ENCODE measurements around the gene BOD1L2.

The BOD1L2 gene

DNA sequence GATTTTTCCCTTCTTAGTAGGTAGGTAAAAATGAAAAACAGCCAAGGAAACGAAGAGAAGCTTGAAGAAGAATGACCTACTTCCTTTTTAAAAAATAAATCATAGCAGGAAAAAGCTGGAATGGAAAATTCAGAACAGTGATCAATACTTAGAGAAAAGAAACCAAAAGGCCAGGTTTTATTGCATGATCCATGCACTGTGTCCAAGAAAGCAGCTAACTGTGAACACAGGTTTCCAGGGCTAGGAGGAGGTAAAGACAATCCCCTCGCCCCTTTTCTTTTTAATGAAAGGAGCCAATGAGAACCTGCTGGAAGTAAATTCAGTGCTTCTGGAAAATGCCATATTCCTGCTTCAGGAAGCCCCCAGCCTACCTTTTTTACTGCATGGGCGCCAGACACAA lies 47.2 kb downstream of the BOD1L2 start:
- CTCF ChIA-PET, result no interaction called here
- POLR2A ChIA-PET, result no interaction called here
- TF ChIP-seq, protein P1, sequence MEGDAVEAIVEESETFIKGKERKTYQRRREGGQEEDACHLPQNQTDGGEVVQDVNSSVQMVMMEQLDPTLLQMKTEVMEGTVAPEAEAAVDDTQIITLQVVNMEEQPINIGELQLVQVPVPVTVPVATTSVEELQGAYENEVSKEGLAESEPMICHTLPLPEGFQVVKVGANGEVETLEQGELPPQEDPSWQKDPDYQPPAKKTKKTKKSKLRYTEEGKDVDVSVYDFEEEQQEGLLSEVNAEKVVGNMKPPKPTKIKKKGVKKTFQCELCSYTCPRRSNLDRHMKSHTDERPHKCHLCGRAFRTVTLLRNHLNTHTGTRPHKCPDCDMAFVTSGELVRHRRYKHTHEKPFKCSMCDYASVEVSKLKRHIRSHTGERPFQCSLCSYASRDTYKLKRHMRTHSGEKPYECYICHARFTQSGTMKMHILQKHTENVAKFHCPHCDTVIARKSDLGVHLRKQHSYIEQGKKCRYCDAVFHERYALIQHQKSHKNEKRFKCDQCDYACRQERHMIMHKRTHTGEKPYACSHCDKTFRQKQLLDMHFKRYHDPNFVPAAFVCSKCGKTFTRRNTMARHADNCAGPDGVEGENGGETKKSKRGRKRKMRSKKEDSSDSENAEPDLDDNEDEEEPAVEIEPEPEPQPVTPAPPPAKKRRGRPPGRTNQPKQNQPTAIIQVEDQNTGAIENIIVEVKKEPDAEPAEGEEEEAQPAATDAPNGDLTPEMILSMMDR (IDR thresholded peaks at IDR 0.05; ENCODE audit: control extremely low read depth, extremely low read depth, low read depth, missing control alignments), result no peak
- no peak for DNase-seq (ENCODE audit: extremely low spot score)

GRCh38 chr18:57194622-57195021 lies 47.7 kb downstream of the BOD1L2 start:
- POLR2A ChIA-PET, result no interaction called here
- DNase-seq (ENCODE audit: extremely low spot score), result no peak
- CTCF ChIA-PET, result no interaction called here
- TF ChIP-seq, protein P1 (IDR thresholded peaks at IDR 0.05; ENCODE audit: control extremely low read depth, extremely low read depth, low read depth, missing control alignments), result no peak

GRCh38 chr18:57195341-57195740 lies 48.5 kb downstream of the BOD1L2 start:
- ChIA-PET POLR2A (no interaction called here), CTCF (interaction anchor here (1.0 kb wide), 1 partner anchor 25 kb away, joined by 5 read pairs; no protein-coding TSS in a partner anchor)
- TF ChIP-seq, protein P1 (IDR thresholded peaks at IDR 0.05; ENCODE audit: control extremely low read depth, extremely low read depth, low read depth, missing control alignments), result no peak
- DNase-seq (ENCODE audit: extremely low spot score), result no peak

DNA sequence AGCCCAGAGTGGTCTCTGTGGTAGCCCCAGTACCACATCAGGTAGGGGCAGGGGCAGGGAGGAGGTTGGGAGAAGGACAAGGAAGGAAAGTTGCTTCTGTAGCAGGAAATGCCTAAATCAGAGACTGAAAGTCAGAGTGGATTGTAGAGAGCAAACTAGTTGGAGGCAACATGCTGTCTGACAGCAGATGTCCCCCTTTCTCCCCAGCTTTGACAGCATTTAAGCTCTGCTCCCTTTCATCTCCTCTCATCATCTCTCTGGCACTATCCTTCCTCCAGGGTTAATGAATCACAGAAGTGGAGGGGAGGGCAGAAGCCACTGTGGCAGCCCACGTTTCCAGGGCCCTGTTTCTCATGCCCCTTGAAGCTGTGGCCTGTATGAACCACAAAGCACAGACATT lies 50.4 kb downstream of the BOD1L2 start:
- DNase-seq (ENCODE audit: extremely low spot score), result no peak
- TF ChIP-seq, protein P1 (IDR thresholded peaks at IDR 0.05; ENCODE audit: control extremely low read depth, extremely low read depth, low read depth, missing control alignments), result no peak
- POLR2A ChIA-PET, result no interaction called here
- CTCF ChIA-PET, result no interaction called here

GRCh38 chr18:57198073-57198472 lies 51.2 kb downstream of the BOD1L2 start:
- ChIA-PET CTCF (no interaction called here), POLR2A (no interaction called here)
- no peak for DNase-seq (ENCODE audit: extremely low spot score)
- TF ChIP-seq, protein P1 (IDR thresholded peaks at IDR 0.05; ENCODE audit: control extremely low read depth, extremely low read depth, low read depth, missing control alignments), result no peak
